Measurements from ENCODE around the gene NAALADL2.

- TF ChIP-seq CTCF (IDR thresholded peaks at IDR 0.05; ENCODE audit: low read length) (no peak), EZH2 (IDR thresholded peaks at IDR 0.05; ENCODE audit: borderline replicate concordance, low read length) (no peak)
Measured at GRCh38 chr3:175233957-175234940, 375.1 kb downstream of the NAALADL2 start.

Data from OCI-LY1 (cell line).